Naive thymus-derived CD4-positive, alpha-beta T cell (primary cell): Measurements from ENCODE around the gene ATPAF2. TPM values are rescaled to one million over a fixed set of nuclear protein-coding genes. Genes with fewer than 3 reads are reported as not detected.

Experiments
- ATAC-seq: fragments of 150-1000 bp; cut with Tn5 transposase; 2 replicates; pipeline ENCODE4 v1.10.0; 2021; ENCODE audit warnings: mild to moderate bottlenecking, moderate library complexity
- CTCF ChIA-PET: fragments of 350-600 bp; sonication (Branson Sonifier 250); formaldehyde crosslinking; loops from one replicate; lab custom pipeline; 2021; ENCODE audit warnings: antibody characterized with exemption; lab: Charles Lee
- POLR2A ChIA-PET: fragments of 350-600 bp; sonication (Branson Sonifier 250); formaldehyde crosslinking; loops from one replicate; lab custom pipeline; 2021; ENCODE audit warnings: antibody characterized with exemption, inconsistent platforms; lab: Charles Lee
- DNase-seq, 9 donors: peaks; one replicate each; pipeline versions ENCODE4 v3.0.0 to v3.0.0-alpha.2; 2020 to 2022; ENCODE audit warnings: mixed read lengths in 1 of 9
- H3K27ac ChIP-seq: one replicate; pipeline ENCODE4 v1.7.0; 2013; ENCODE audit warnings: mild to moderate bottlenecking, low read depth, low read length, moderate library complexity
- H3K27me3 ChIP-seq, 2 donors: one replicate each; pipeline ENCODE4 v1.7.0; 2013; ENCODE audit warnings: low read length in 2 of 2, mild to moderate bottlenecking in 2 of 2, moderate library complexity in 2 of 2; ENCODE audit not compliant: control insufficient read depth in 2 of 2, insufficient read depth in 2 of 2
- H3K36me3 ChIP-seq, 3 experiments: 1 replicate in 2 of 3; 2 replicates in 1 of 3; pipeline ENCODE4 v1.7.0; 2013; ENCODE audit warnings: low read length in 3 of 3, mild to moderate bottlenecking in 3 of 3, moderate library complexity in 1 of 3; ENCODE audit not compliant: insufficient read depth in 3 of 3, control insufficient read depth in 2 of 3
- H3K4me1 ChIP-seq, 2 donors: one replicate each; pipeline ENCODE4 v1.7.0; 2013; ENCODE audit warnings: low read length in 2 of 2, mild to moderate bottlenecking in 2 of 2, moderate library complexity in 1 of 2; ENCODE audit not compliant: control insufficient read depth in 2 of 2, insufficient read depth in 2 of 2
- H3K4me3 ChIP-seq: 2 replicates; pipeline ENCODE4 v1.7.0; 2013; ENCODE audit warnings: mild to moderate bottlenecking, low read length
- H3K9me3 ChIP-seq, 3 experiments: 1 replicate in 2 of 3; 2 replicates in 1 of 3; pipeline ENCODE4 v1.7.0; 2013; ENCODE audit warnings: low read length in 3 of 3; ENCODE audit not compliant: control insufficient read depth in 2 of 3
- H3K27ac Mint-ChIP-seq, 9 donors: one replicate each; pipeline ENCODE4 v1.8.0; 2020 to 2022; ENCODE audit warnings: mixed read lengths in 9 of 9, mild to moderate bottlenecking in 8 of 9, moderate library complexity in 5 of 9, inconsistent platforms in 2 of 9
- H3K27me3 Mint-ChIP-seq, 5 donors: one replicate each; pipeline ENCODE4 v1.8.0; 2021 to 2022; ENCODE audit warnings: mixed read lengths in 5 of 5, mild to moderate bottlenecking in 1 of 5
- H3K36me3 Mint-ChIP-seq, 5 donors: one replicate each; pipeline ENCODE4 v1.8.0; 2020 to 2022; ENCODE audit warnings: mixed read lengths in 5 of 5, mild to moderate bottlenecking in 3 of 5, inconsistent platforms in 1 of 5
- H3K4me1 Mint-ChIP-seq, 7 donors: one replicate each; pipeline ENCODE4 v1.8.0; 2020 to 2022; ENCODE audit warnings: mixed read lengths in 7 of 7, mild to moderate bottlenecking in 3 of 7, inconsistent platforms in 1 of 7
- H3K4me3 Mint-ChIP-seq, 10 donors: one replicate each; pipeline ENCODE4 v1.8.0; 2020 to 2022; ENCODE audit warnings: mild to moderate bottlenecking in 10 of 10, mixed read lengths in 10 of 10, moderate library complexity in 6 of 10, inconsistent platforms in 2 of 10
- H3K9me3 Mint-ChIP-seq, 11 donors: one replicate each; pipeline ENCODE4 v1.8.0; 2020 to 2022; ENCODE audit warnings: mixed read lengths in 11 of 11, mild to moderate bottlenecking in 4 of 11, inconsistent platforms in 1 of 11, moderate library complexity in 1 of 11
- intact Hi-C, 2 donors: fragments of 100-400 bp; cut with micrococcal nuclease; formaldehyde crosslinking; loops; one replicate each; pipeline ENCODE4 v1.15.1; 2023
- polyA plus RNA-seq, 2 donors: library from polyadenylated mRNA; unstranded; fragments of 300-500 nt; fragmentation: Illumina TruSeq; gene quantifications; one replicate each; pipeline ENCODE4 v1.2.3, GENCODE V29; 2021
- total RNA-seq, 6 experiments: library from RNA in 5 of 6; stranded (reverse) in 5 of 6; gene quantifications; 1 replicate in 5 of 6; 2 replicates in 1 of 6; pipeline ENCODE4 v1.2.3 and lab custom pipeline; 2021 to 2026

ATPAF2 gene
- total and polyA plus RNA-seq, 7 experiments from 2014 or later = 16.3 to 36.7 (median 31.4) TPM

GRCh38 chr17:18074566-18075272 lies 35.8 kb upstream of the ATPAF2 start:
- CTCF ChIA-PET = no interaction called here
- Mint-ChIP-seq H3K36me3 (no peaks in the 10 kb centered on the region), H3K4me3 (no peak overlapping the region), H3K27me3 (peaks cover 3 to 27% (median 12%) of the 10 kb centered on the region in 5 donors), H3K4me1 (peaks cover 0 to 14% (median 8%) of the 10 kb centered on the region in 7 donors), H3K9me3 (no peaks in the 10 kb centered on the region), H3K27ac (no peak overlapping the region)
- H3K27me3 ChIP-seq = no peaks in the 10 kb centered on the region
- POLR2A ChIA-PET = interaction anchor here (0.6 kb wide), 1 partner anchor 602 kb away, joined by 3 read pairs; no protein-coding TSS in a partner anchor
- H3K9me3 ChIP-seq = no peaks in the 10 kb centered on the region
- peaks cover 0 to 4% of the 10 kb centered on the region in 2 donors for H3K4me1 ChIP-seq
- no peak overlapping the region for H3K4me3 ChIP-seq
- no peak for DNase-seq
- intact Hi-C loops = no loop called here
- no peak overlapping the region for H3K27ac ChIP-seq
- H3K36me3 ChIP-seq = no peaks in the 10 kb centered on the region
- no peak for ATAC-seq

DNA sequence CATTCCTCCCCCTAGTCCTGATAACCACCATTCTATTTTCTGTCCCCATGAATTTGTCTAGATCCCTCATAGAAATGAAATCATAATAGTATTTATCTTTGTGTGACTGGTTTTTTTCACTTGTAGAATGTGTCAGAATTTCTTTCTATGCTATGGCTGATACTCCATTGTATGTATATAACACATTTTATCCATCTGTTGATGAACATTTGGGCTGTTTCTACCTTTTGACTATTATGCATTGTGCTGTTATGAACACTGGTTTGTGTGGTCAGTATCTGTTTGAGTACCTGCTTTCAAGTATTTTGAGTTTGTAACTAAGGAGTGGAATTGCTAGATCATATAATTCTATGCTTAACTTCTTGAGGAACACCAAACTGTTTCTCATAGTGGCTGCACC lies 32.8 kb upstream of the ATPAF2 start:
- Mint-ChIP-seq H3K36me3 (no peaks in the 10 kb centered on the region), H3K4me3 (no peak overlapping the region), H3K4me1 (peaks cover 0 to 14% (median 8%) of the 10 kb centered on the region in 7 donors), H3K9me3 (no peaks in the 10 kb centered on the region), H3K27me3 (peaks cover 0 to 23% (median 5%) of the 10 kb centered on the region in 5 donors), H3K27ac (no peak overlapping the region)
- intact Hi-C loops = no loop called here
- H3K4me3 ChIP-seq = no peak overlapping the region
- POLR2A ChIA-PET = no interaction called here
- CTCF ChIA-PET = no interaction called here
- no peaks in the 10 kb centered on the region for H3K36me3 ChIP-seq
- no peak for DNase-seq
- no peak for ATAC-seq
- H3K27ac ChIP-seq = no peak overlapping the region
- no peaks in the 10 kb centered on the region for H3K27me3 ChIP-seq
- no peaks in the 10 kb centered on the region for H3K9me3 ChIP-seq
- peaks cover 0 to 4% of the 10 kb centered on the region in 2 donors for H3K4me1 ChIP-seq

GRCh38 chr17:18070861-18071340 lies 31.9 kb upstream of the ATPAF2 start:
- ChIA-PET CTCF (interaction anchor here (0.7 kb wide), 1 partner anchor 321 kb away, joined by 3 read pairs; no protein-coding TSS in a partner anchor), POLR2A (no interaction called here)
- DNase-seq = no peak
- Histone ChIP-seq H3K27me3 (no peaks in the 10 kb centered on the region), H3K4me1 (peaks cover 0 to 4% of the 10 kb centered on the region in 2 donors), H3K27ac (no peak overlapping the region), H3K9me3 (no peaks in the 10 kb centered on the region), H3K4me3 (no peak overlapping the region), H3K36me3 (no peaks in the 10 kb centered on the region)
- peak overlapping the region in 1 of 10 donors; percentile 54 for H3K4me3 Mint-ChIP-seq
- H3K4me1 Mint-ChIP-seq = peaks cover 0 to 14% (median 8%) of the 10 kb centered on the region in 7 donors
- intact Hi-C loops = no loop called here
- H3K27ac Mint-ChIP-seq = peak overlapping the region in 1 of 9 donors; percentile 28
- H3K9me3 Mint-ChIP-seq = no peaks in the 10 kb centered on the region
- H3K36me3 Mint-ChIP-seq = no peaks in the 10 kb centered on the region
- peaks cover 0 to 19% (median 5%) of the 10 kb centered on the region in 5 donors for H3K27me3 Mint-ChIP-seq
- peak; percentile 22 for ATAC-seq

DNA sequence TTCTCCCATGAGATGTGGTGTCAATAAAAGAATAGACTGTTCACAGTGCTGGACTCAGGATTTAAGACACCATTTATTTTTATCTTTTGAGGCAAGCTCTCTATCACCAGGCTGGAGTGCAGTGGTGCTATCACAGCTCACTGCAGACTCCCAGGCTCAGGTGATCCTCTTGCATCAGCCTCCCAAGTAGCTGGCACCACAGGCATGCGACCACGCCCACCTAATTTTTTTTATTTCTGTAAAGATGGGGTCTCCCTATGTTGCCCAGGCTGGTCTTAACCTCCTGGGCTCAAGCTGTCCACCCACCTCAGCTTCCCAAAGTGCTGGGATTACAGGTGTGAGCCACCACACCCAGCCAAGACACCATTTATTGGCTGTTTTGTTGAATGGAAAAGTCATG lies 30.1 kb upstream of the ATPAF2 start:
- Mint-ChIP-seq H3K4me3 (no peak overlapping the region), H3K9me3 (no peaks in the 10 kb centered on the region), H3K36me3 (peaks cover 0 to 10% (median 3%) of the 10 kb centered on the region in 5 donors), H3K27me3 (peaks cover 0 to 14% (median 0%) of the 10 kb centered on the region in 5 donors), H3K4me1 (peaks cover 0 to 14% (median 6%) of the 10 kb centered on the region in 7 donors), H3K27ac (no peak overlapping the region)
- Histone ChIP-seq H3K9me3 (no peaks in the 10 kb centered on the region), H3K4me1 (peaks cover 0 to 4% of the 10 kb centered on the region in 2 donors), H3K27me3 (no peaks in the 10 kb centered on the region), H3K4me3 (no peak overlapping the region), H3K36me3 (peaks cover 0 to 15% (median 0%) of the 10 kb centered on the region in 3 experiments), H3K27ac (no peak overlapping the region)
- ATAC-seq (no peak), DNase-seq (no peak)
- intact Hi-C loops = no loop called here
- ChIA-PET POLR2A (no interaction called here), CTCF (no interaction called here)

DNA sequence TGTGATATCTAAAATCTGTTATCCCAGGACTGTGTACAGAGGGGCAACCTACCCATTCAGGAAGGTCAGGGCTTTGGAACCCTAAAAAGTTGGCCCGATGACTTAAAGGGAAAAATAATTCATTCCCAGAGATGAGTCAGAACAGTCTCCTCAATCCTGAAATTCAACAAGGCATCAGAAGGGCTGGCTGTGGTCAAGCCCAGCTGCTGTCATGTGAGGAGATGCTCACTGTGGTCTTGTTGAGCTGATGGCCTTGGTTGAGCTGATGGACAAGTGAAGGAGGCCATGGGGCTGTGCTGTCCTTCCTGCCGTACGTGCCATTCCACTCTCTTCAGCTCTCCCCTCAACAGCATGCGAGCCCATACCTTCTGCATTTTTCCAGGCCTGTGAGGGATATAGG lies 27.9 kb upstream of the ATPAF2 start:
- Histone ChIP-seq H3K4me1 (peaks cover 0 to 4% of the 10 kb centered on the region in 2 donors), H3K36me3 (peaks cover 0 to 22% (median 0%) of the 10 kb centered on the region in 3 experiments), H3K27me3 (no peaks in the 10 kb centered on the region), H3K9me3 (no peaks in the 10 kb centered on the region), H3K27ac (no peak overlapping the region), H3K4me3 (no peak overlapping the region)
- Mint-ChIP-seq H3K9me3 (no peaks in the 10 kb centered on the region), H3K27me3 (peaks cover 0 to 11% (median 0%) of the 10 kb centered on the region in 5 donors), H3K4me3 (no peak overlapping the region), H3K36me3 (peaks cover 0 to 16% (median 4%) of the 10 kb centered on the region in 5 donors), H3K4me1 (peaks cover 0 to 13% (median 6%) of the 10 kb centered on the region in 7 donors), H3K27ac (no peak overlapping the region)
- CTCF ChIA-PET = no interaction called here
- ATAC-seq (no peak), DNase-seq (no peak)
- POLR2A ChIA-PET = no interaction called here
- intact Hi-C loops = no loop called here

DNA sequence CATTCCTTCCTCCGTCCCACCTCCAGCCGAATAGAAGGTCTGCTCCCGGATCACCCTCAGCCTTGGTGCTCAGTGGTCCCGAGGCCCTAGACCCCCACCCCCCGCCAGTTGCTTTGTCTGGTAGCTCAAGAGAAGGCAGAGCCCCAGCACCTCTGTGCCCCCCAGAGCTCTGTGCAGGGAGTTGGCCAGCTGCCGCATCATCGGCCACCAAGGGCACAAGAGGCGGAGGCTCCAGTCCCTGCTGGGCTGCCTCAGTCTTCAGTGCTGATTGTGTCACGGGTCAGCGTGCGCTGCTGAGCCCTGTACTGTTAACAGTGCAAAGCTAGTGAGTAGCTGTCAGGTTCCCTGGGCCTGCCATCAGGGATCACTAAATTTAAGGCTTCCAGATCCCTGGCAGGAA lies 26.6 kb upstream of the ATPAF2 start:
- ChIA-PET CTCF (no interaction called here), POLR2A (no interaction called here)
- no peaks in the 10 kb centered on the region for H3K9me3 ChIP-seq
- DNase-seq = no peak
- H3K4me1 ChIP-seq = no peaks in the 10 kb centered on the region
- intact Hi-C loops = no loop called here
- ATAC-seq = no peak
- no peak overlapping the region for H3K4me3 ChIP-seq
- Mint-ChIP-seq H3K4me1 (no peaks in the 10 kb centered on the region), H3K36me3 (peaks cover 0 to 16% (median 4%) of the 10 kb centered on the region in 5 donors), H3K9me3 (no peaks in the 10 kb centered on the region), H3K4me3 (no peak overlapping the region), H3K27me3 (peaks cover 0 to 5% (median 0%) of the 10 kb centered on the region in 5 donors), H3K27ac (peak overlapping the region in 1 of 9 donors; percentile 46)
- H3K27ac ChIP-seq = no peak overlapping the region
- peaks cover 0 to 33% (median 3%) of the 10 kb centered on the region in 3 experiments for H3K36me3 ChIP-seq
- no peaks in the 10 kb centered on the region for H3K27me3 ChIP-seq
